DOHH2 (cell line): ENCODE results near the gene DLD.
"Not testable (repeated sequence)": the region's sequence is repeated elsewhere in the genome, so short reads cannot be mapped to it uniquely, and the experiment has no call there.

Source experiments
- H3F3A ChIP-seq: fragments of 200-600 bp; sonication (generic), shearing (Covaris generic); 2 replicates; pipeline ENCODE4 v1.6.0; 2016; ENCODE audit warnings: antibody characterized with exemption, mild to moderate bottlenecking; ENCODE audit not compliant: control insufficient read depth, insufficient read depth
- H3K27ac ChIP-seq: fragments of 200-600 bp; sonication (generic); 2 replicates; pipeline ENCODE4 v1.5.1; 2014; ENCODE audit warnings: low read depth, mild to moderate bottlenecking, low read length, moderate library complexity
- H3K27me3 ChIP-seq: fragments of 200-600 bp; sonication (generic); 2 replicates; pipeline ENCODE4 v1.6.1; 2014; ENCODE audit warnings: mild to moderate bottlenecking, low read length, mixed read lengths; ENCODE audit not compliant: control insufficient read depth
- H3K36me3 ChIP-seq: fragments of 200-600 bp; sonication (generic); 2 replicates; pipeline ENCODE4 v1.6.1; 2014; ENCODE audit warnings: mild to moderate bottlenecking, low read length, moderate library complexity, mixed read lengths; ENCODE audit not compliant: control insufficient read depth
- H3K4me1 ChIP-seq: fragments of 200-600 bp; sonication (generic); 2 replicates; pipeline ENCODE4 v1.6.1; 2014; ENCODE audit warnings: mild to moderate bottlenecking, low read length, mixed read lengths; ENCODE audit not compliant: control insufficient read depth
- H3K4me2 ChIP-seq: fragments of 200-600 bp; sonication (generic); 2 replicates; pipeline ENCODE4 v1.6.0; 2014; ENCODE audit warnings: mild to moderate bottlenecking, low read length, moderate library complexity
- H3K4me3 ChIP-seq: fragments of 200-600 bp; sonication (generic); 2 replicates; pipeline ENCODE4 v1.5.1; 2014; ENCODE audit warnings: mild to moderate bottlenecking, low read length, mixed read lengths
- H3K79me2 ChIP-seq: fragments of 200-600 bp; sonication (generic); 2 replicates; pipeline ENCODE4 v1.6.1; 2014; ENCODE audit warnings: mild to moderate bottlenecking, low read length, mixed read lengths; ENCODE audit not compliant: control insufficient read depth
- H3K9me2 ChIP-seq: fragments of 200-600 bp; sonication (generic); replicated peaks from 2 replicates; pipeline ENCODE4 v1.6.1; 2014; ENCODE audit warnings: mild to moderate bottlenecking, low read length, mixed read lengths; ENCODE audit not compliant: control insufficient read depth
- H3K9me3 ChIP-seq: fragments of 200-600 bp; sonication (generic); 2 replicates; pipeline ENCODE4 v1.6.1; 2014; ENCODE audit warnings: antibody characterized with exemption, low read length, mixed read lengths; ENCODE audit not compliant: control insufficient read depth, insufficient read depth
- H4K20me1 ChIP-seq: fragments of 200-600 bp; sonication (generic); 2 replicates; pipeline ENCODE4 v1.6.0; 2014; ENCODE audit warnings: low read depth, mild to moderate bottlenecking, antibody characterized with exemption, low read length, moderate library complexity; ENCODE audit not compliant: control insufficient read depth, insufficient read depth
- CTCF ChIP-seq: fragments of 200-600 bp; sonication (generic); IDR thresholded peaks from one replicate; pipeline ENCODE4 v1.5.1; 2014; ENCODE audit warnings: antibody characterized with exemption, mild to moderate bottlenecking, low read depth, low read length; ENCODE audit not compliant: poor library complexity, severe bottlenecking
- EZH2phosphoT487 ChIP-seq: fragments of 200-600 bp; sonication (generic); IDR thresholded peaks from 2 replicates; pipeline ENCODE4 v1.6.1; 2017; ENCODE audit warnings: borderline replicate concordance, mild to moderate bottlenecking, antibody characterized with exemption, low read length, moderate library complexity, mixed read lengths

The DLD gene

GRCh38 chr7:107891636-107892366 lies 818 bp downstream of the DLD start:
- no peaks in the 10 kb centered on the region for H3K9me3 ChIP-seq
- no peak for TF ChIP-seq EZH2phosphoT487
- TF ChIP-seq CTCF: no peak
- H3K4me2 ChIP-seq: peak overlapping the region; percentile 67
- no peaks in the 10 kb centered on the region for H3F3A ChIP-seq
- peaks cover 29% of the 10 kb centered on the region for H3K4me1 ChIP-seq
- H4K20me1 ChIP-seq: 0 out of 2 replicates have a peak, but pooled peaks cover 7% of the 10 kb centered on the region
- peak overlapping the region; percentile 53 for H3K27ac ChIP-seq
- H3K36me3 ChIP-seq: peaks cover 51% of the 10 kb centered on the region
- no peaks in the 10 kb centered on the region for H3K9me2 ChIP-seq
- H3K79me2 ChIP-seq: peaks cover 60% of the 10 kb centered on the region
- no peaks in the 10 kb centered on the region for H3K27me3 ChIP-seq
- H3K4me3 ChIP-seq: peak overlapping the region; percentile 96

- not testable (repeated sequence) for H3K9me3 ChIP-seq, H3K27ac ChIP-seq, H3K27me3 ChIP-seq, H3K9me2 ChIP-seq, H3F3A ChIP-seq, H4K20me1 ChIP-seq
- Histone ChIP-seq H3K4me1 (peaks cover 29% of the 10 kb centered on the region), H3K4me3 (peak overlapping the region; percentile 96), H3K79me2 (peaks cover 65% of the 10 kb centered on the region), H3K36me3 (peaks cover 56% of the 10 kb centered on the region), H3K4me2 (peak overlapping the region; percentile 67)
Observed at GRCh38 chr7:107892367-107892741, 1.4 kb downstream of the DLD start.

- 0 out of 2 replicates have a peak, but pooled peaks cover 2% of the 10 kb centered on the region for H3F3A ChIP-seq
- H3K4me1 ChIP-seq: peaks cover 4% of the 10 kb centered on the region
- no peak overlapping the region for H3K4me3 ChIP-seq
- H3K9me2 ChIP-seq: no peaks in the 10 kb centered on the region
- H3K27me3 ChIP-seq: no peaks in the 10 kb centered on the region
- H3K4me2 ChIP-seq: no peak overlapping the region
- peaks cover 79% of the 10 kb centered on the region for H3K79me2 ChIP-seq
- no peaks in the 10 kb centered on the region for H4K20me1 ChIP-seq
- H3K9me3 ChIP-seq: no peaks in the 10 kb centered on the region
- TF ChIP-seq CTCF (no peak), EZH2phosphoT487 (no peak)
- H3K27ac ChIP-seq: no peak overlapping the region
- peaks cover 83% of the 10 kb centered on the region for H3K36me3 ChIP-seq
Observed at GRCh38 chr7:107898997-107899594, 8.1 kb downstream of the DLD start.

GRCh38 chr7:107900496-107901015 lies 9.6 kb downstream of the DLD start:
- peaks cover 4% of the 10 kb centered on the region for H3K4me1 ChIP-seq
- no peak overlapping the region for H3K4me3 ChIP-seq
- H3K9me2 ChIP-seq: no peaks in the 10 kb centered on the region
- H3F3A ChIP-seq: 0 out of 2 replicates have a peak, but pooled peaks cover 2% of the 10 kb centered on the region
- H3K4me2 ChIP-seq: no peak overlapping the region
- H3K36me3 ChIP-seq: peaks cover 83% of the 10 kb centered on the region
- no peaks in the 10 kb centered on the region for H3K9me3 ChIP-seq
- peaks cover 64% of the 10 kb centered on the region for H3K79me2 ChIP-seq
- no peaks in the 10 kb centered on the region for H3K27me3 ChIP-seq
- no peak for TF ChIP-seq EZH2phosphoT487
- TF ChIP-seq CTCF: no peak
- H3K27ac ChIP-seq: no peak overlapping the region
- H4K20me1 ChIP-seq: no peaks in the 10 kb centered on the region
